Adrenal gland (tissue), 12 donors: Measurements from ENCODE around the gene STK32C. TPM values are rescaled to one million over a fixed set of nuclear protein-coding genes. Genes with fewer than 3 reads are reported as not detected.

Experiments used
- DNase-seq, 7 donors: peaks; one replicate each; pipeline ENCODE4 v3.0.0-alpha.2; 2019 to 2020
- H3K27ac ChIP-seq, 5 donors: fragments of 200-600 bp; sonication (generic) in 4 of 5; 1 replicate in 3 of 5; 2 replicates in 2 of 5; pipeline versions ENCODE4 v1.5.1 to v1.8.0; 2016 to 2020; ENCODE audit warnings: mild to moderate bottlenecking in 1 of 5
- H3K27me3 ChIP-seq: fragments of 200-600 bp; 2 replicates; pipeline ENCODE4 v1.8.0; 2021
- H3K36me3 ChIP-seq, 2 donors: fragments of 200-600 bp; replicated peaks in 1 of 2; 1 replicate in 1 of 2; 2 replicates in 1 of 2; pipeline versions ENCODE4 v1.5.1 to v1.8.0; 2018 to 2022
- H3K4me1 ChIP-seq, 2 donors: fragments of 200-600 bp; replicated peaks in 1 of 2; 1 replicate in 1 of 2; 2 replicates in 1 of 2; pipeline versions ENCODE4 v1.5.1 to v1.8.0; 2018 to 2021
- H3K4me3 ChIP-seq, 4 donors: fragments of 200-600 bp; sonication (generic) in 3 of 4; one replicate each; pipeline ENCODE4 v1.5.1; 2016 to 2018
- H3K9me3 ChIP-seq, 3 donors: fragments of 200-600 bp; sonication (generic) in 1 of 3; replicated peaks in 1 of 3; 1 replicate in 2 of 3; 2 replicates in 1 of 3; pipeline versions ENCODE4 v1.5.1 to v1.8.0; 2016 to 2021
- CTCF ChIP-seq, 6 experiments: fragments of 450-650 bp in 4 of 6; fragments of 200-600 bp in 2 of 6; sonication (generic) in 1 of 6; IDR thresholded peaks; 1 replicate in 5 of 6; 2 replicates in 1 of 6; pipeline versions ENCODE4 v1.5.1 to v1.8.0; 2016 to 2021; ENCODE audit warnings: antibody characterized with exemption in 6 of 6, mild to moderate bottlenecking in 2 of 6, moderate library complexity in 1 of 6
- POLR2A ChIP-seq, 2 donors: fragments of 450-650 bp; IDR thresholded peaks; one replicate each; pipeline ENCODE4 v1.6.1; 2017; ENCODE audit warnings: antibody characterized with exemption in 2 of 2, mild to moderate bottlenecking in 2 of 2, moderate library complexity in 1 of 2
- WGBS, 4 donors: extraction: QIAGEN DNeasy Blood & Tissue Kit in 2 of 4; methylation state at CpG; one replicate each; pipeline versions ENCODE4 v1.1.5 to v1.1.7; 2013 to 2017; 5-methylcytosine and 5-hydroxymethylcytosine counted together
- intact Hi-C, 2 donors: fragments of 100-400 bp; cut with DNase I; formaldehyde crosslinking; loops; one replicate each; pipeline versions ENCODE4 v1.14.1 to v1.15.0; 2022 to 2023
- polyA plus RNA-seq, 3 donors: library from polyadenylated mRNA; stranded (reverse); fragments of 200-250 nt in 2 of 3; fragments of 350-450 nt in 1 of 3; fragmentation: Illumina TruSeq in 1 of 3; extraction: RNeasy Lipid Tissue Mini Kit (QIAGEN cat#74804) in 1 of 3; gene quantifications; one replicate each; pipeline ENCODE4 v1.2.3, GENCODE V29; 2013 to 2014
- total RNA-seq, 9 donors: library from RNA; depleted of rRNA in 4 of 9; stranded (reverse); fragments of >200 nt in 4 of 9; fragments of 120-200 nt in 1 of 9; fragmentation: NEBNext Ultra II Directional in 1 of 9; extraction: Animal tissue kit (Norgen Biotek cat#: 25700) in 1 of 9; gene quantifications; one replicate each; pipeline versions ENCODE4 v1.1.0 to v1.2.4, GENCODE V29; 2013 to 2023
- donor health status: healthy with polysubstance abuse.
- donor health status: Bipolar disorder and iron deficiency.
- donor health status: DM: yes; HTN: yes; CAD: no.
- donor health status: DM: no; HTN: no; CAD: no.
- donor health status: DM: no; HTN: no; CAD: no.
- donor health status: DM: yes; HTN: yes; CAD: no.

The STK32C gene
- total and polyA plus RNA-seq, 12 donors: 2.8 to 36.5 (median 15.9) TPM

DNA sequence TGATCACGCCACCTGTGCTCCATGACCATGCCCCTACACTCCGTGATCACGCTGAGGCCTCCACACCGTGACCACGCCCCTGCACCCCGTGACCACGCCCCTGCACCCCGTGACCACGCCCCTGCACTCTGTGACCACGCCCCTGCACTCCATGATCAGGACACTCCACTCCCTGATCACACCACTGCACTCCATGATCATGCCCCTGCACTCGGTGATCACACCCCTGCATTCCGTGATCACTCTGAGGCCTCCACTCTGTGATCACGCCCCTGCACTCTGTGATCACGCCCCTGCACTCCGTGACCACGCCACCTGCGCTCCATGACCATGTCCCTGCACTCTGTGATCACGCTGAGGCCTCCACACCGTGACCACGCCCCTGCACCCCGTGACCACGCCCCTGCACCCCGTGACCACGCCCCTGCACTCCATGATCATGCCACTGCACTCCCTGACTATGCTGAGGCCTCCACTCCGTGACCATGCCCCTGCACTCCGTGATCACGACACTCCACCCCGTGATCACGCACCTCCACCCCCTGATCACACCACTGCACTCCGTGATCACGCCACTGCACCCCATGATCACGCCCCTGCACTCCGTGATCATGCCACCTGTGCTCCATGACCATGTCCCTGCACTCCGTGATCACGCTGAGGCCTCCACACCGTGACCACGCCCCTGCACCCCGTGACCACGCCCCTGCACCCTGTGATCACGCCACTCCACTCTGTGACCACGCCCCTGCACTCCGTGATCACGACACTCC lies 27.7 kb downstream of the STK32C start:
- 85 to 89% (median 87%) methylated on average over 42 to 43 of the region's 43 CpGs for WGBS, 4 donors
- TF ChIP-seq CTCF (IDR thresholded peaks at IDR 0.05) (no peak), POLR2A (IDR thresholded peaks at IDR 0.05) (no peak)
- Histone ChIP-seq H3K4me1 (no peaks in the 10 kb centered on the region), H3K4me3 (no peak overlapping the region), H3K27ac (no peak overlapping the region), H3K36me3 (no peaks in the 10 kb centered on the region), H3K27me3 (no peaks in the 10 kb centered on the region), H3K9me3 (no peaks in the 10 kb centered on the region)
- DNase-seq: no peak
- intact Hi-C loops: no loop called here

DNA sequence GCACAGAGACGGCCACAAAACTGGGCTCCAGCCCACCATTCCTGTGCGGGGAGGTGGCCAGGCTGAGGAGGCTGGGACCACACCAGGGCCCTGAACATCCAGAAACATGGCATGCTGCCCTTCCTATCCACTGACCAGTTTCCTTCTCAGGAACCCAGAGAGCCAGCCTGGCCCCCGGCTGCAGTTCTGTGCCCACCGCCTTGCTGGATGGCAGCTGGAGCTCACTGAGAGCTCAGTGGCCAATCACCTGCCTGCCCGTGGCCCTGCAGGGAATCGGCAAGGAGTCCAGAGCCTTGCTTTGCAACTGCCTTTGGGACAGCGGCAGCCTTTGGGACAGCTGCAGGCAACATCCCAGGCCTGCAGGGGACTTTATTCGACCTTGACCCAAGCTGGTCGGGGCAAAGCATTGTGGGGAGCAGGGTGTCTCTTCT lies 30.4 kb downstream of the STK32C start:
- H3K27ac ChIP-seq: no peak overlapping the region
- no peaks in the 10 kb centered on the region for H3K4me1 ChIP-seq
- no peaks in the 10 kb centered on the region for H3K27me3 ChIP-seq
- no peak overlapping the region for H3K4me3 ChIP-seq
- TF ChIP-seq CTCF (IDR thresholded peaks at IDR 0.05) (no peak), POLR2A (IDR thresholded peaks at IDR 0.05) (no peak)
- intact Hi-C loops: no loop called here
- WGBS, 4 donors: 71 to 84% (median 82%) methylated on average over 1 to 9 of the region's 9 CpGs
- no peaks in the 10 kb centered on the region for H3K36me3 ChIP-seq
- H3K9me3 ChIP-seq: no peaks in the 10 kb centered on the region
- DNase-seq: no peak

GRCh38 chr10:132276706-132277105 lies 31.0 kb downstream of the STK32C start:
- H3K9me3 ChIP-seq: no peaks in the 10 kb centered on the region
- H3K27me3 ChIP-seq: no peaks in the 10 kb centered on the region
- no peak overlapping the region for H3K27ac ChIP-seq
- intact Hi-C loops: no loop called here
- no peaks in the 10 kb centered on the region for H3K4me1 ChIP-seq
- no peaks in the 10 kb centered on the region for H3K36me3 ChIP-seq
- no peak for TF ChIP-seq POLR2A (IDR thresholded peaks at IDR 0.05)
- TF ChIP-seq CTCF (IDR thresholded peaks at IDR 0.05): no peak
- H3K4me3 ChIP-seq: no peak overlapping the region
- 79 to 95% (median 92%) methylated on average over 7 of the region's 7 CpGs for WGBS, 4 donors
- no peak for DNase-seq

GRCh38 chr10:132276179-132276675 lies 31.5 kb downstream of the STK32C start:
- 85 to 91% (median 88%) methylated on average over 8 to 13 of the region's 13 CpGs for WGBS, 4 donors
- Histone ChIP-seq H3K36me3 (no peaks in the 10 kb centered on the region), H3K27me3 (no peaks in the 10 kb centered on the region), H3K9me3 (no peaks in the 10 kb centered on the region), H3K4me1 (no peaks in the 10 kb centered on the region), H3K4me3 (no peak overlapping the region), H3K27ac (no peak overlapping the region)
- no peak for TF ChIP-seq POLR2A (IDR thresholded peaks at IDR 0.05)
- intact Hi-C loops: no loop called here
- DNase-seq: no peak
